ENCODE data around the gene PDK2. TPM values are rescaled to one million over a fixed set of nuclear protein-coding genes. Genes with fewer than 3 reads are reported as not detected.
A peak's percentile ranks its signal among the peaks of the same experiment; 100 is the strongest.

The PDK2 gene
- total RNA-seq, 1 donor = 37.8 TPM

DNA sequence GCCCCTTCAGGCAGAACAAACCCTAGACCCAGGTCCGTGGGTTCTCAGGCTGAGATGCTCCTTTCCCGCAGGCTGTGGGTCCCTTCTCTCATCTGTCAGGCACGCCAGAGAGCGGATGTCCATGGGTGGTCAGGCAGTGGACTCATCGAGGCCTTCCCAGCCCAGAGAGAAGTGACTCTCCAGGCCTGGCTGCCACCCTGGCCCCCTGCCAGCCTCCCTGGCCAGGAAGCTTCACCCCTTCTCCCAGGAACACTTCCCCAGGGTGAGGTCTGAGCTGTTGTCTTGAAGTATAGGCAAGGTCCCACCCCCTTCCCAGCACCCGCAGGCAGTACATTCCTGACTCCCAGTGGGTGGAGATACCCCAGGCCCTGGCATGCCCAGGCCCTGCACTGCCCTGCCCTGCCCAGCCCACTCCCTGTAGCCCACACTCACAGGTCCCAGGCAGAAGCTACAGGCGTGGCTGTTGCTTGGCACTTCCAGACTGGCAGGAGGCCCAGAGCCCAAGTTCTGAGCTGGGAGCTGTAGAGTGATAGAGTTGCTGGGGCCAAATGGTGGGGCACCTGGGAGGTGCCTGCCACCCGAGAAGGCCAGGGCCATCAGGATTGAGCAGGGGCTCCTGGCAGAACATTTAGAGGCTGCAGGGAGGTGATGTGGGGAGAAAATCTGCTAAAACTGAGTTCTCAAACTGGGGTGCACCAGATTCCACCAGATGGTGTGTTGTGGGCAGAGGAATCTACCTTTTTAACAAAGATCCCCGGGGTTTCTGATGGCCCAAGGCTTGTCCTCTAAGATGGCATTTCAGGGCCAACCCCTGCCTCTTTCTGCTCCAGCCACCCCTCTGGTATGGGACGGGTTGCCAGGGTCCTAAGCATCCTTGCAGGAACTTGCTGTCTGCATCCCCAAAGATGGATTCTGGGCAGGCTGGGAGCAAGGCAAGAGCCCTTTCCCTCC lies 32.6 kb upstream of the PDK2 start:
- no peak overlapping the region for H3K4me3 ChIP-seq (ENCODE audit: low read depth, low read length)
- DNase-seq (ENCODE audit: low read depth) = peak; percentile 57
- TF ChIP-seq, protein P1, sequence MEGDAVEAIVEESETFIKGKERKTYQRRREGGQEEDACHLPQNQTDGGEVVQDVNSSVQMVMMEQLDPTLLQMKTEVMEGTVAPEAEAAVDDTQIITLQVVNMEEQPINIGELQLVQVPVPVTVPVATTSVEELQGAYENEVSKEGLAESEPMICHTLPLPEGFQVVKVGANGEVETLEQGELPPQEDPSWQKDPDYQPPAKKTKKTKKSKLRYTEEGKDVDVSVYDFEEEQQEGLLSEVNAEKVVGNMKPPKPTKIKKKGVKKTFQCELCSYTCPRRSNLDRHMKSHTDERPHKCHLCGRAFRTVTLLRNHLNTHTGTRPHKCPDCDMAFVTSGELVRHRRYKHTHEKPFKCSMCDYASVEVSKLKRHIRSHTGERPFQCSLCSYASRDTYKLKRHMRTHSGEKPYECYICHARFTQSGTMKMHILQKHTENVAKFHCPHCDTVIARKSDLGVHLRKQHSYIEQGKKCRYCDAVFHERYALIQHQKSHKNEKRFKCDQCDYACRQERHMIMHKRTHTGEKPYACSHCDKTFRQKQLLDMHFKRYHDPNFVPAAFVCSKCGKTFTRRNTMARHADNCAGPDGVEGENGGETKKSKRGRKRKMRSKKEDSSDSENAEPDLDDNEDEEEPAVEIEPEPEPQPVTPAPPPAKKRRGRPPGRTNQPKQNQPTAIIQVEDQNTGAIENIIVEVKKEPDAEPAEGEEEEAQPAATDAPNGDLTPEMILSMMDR (IDR thresholded peaks at IDR 0.05; ENCODE audit: insufficient read depth, low read length) = no peak

DNA sequence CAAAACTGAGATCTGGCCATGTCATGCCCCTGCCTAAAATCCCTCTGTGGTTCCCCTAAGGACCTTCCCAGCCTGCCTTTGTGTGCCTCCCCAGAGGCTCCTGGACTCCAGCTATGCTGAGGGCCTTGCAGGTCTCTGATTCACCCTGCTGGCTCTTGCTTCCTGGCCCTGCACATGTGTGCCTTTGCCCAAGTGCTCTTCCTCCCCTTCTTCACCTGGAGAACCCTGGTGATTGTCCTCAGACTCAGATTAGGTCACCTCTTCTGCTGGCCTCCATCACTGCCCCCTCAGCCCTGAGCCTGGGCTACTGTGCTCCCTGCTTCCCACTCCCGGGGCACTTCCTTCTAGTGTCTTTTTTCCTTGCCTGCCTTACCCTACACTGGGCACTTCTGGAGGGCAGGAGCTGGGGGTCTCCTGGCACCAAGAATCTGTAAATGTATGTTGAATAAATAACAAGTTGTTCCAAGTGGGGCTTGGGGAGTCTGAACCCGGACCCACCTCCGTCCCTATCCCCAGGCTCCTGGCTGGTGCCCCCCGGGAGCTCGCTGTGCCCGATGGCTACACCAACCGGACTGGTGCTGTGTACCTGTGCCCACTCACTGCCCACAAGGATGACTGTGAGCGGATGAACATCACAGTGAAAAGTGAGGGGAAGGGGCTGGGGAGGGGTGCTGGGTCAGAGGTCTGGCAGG lies 31.4 kb upstream of the PDK2 start:
- TF ChIP-seq, protein P1 (IDR thresholded peaks at IDR 0.05; ENCODE audit: insufficient read depth, low read length) = no peak
- no peak overlapping the region for H3K4me3 ChIP-seq (ENCODE audit: low read depth, low read length)
- DNase-seq (ENCODE audit: low read depth) = no peak

DNA sequence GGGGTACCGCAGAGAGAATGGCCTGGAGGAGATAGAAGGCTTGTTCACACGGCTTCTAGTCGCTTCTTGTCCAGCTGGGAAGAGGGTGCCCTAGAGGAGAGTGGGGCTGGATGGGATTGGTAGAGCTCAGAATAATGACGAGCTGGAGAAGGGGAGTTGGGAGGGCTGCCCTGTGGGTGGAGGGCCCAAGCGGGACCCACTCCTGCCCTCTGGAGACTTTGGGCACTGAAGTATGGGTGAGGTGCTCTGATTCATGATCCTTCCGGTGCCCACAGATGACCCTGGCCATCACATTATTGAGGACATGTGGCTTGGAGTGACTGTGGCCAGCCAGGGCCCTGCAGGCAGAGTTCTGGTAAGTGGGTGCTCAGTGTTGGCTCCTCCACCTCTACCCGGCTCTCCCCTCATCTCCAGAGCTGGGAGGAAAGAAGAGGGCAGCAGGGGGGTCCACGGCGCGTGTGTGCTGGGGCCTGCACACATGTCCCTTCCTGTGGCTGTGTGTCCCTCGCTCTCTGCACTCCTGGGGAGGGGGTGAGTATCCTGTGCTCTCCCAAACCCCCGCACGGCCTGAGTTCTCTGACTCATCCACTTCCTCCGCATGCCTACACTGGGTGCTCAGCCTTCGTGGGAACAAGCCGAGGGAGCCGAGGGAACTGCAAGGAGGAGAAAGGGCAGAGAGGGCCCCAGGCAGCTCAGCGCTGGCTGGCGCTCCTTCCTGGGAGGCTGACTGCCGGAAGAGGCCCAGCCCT lies 30.7 kb upstream of the PDK2 start:
- no peak overlapping the region for H3K4me3 ChIP-seq (ENCODE audit: low read depth, low read length)
- peak; percentile 86 for DNase-seq (ENCODE audit: low read depth)
- TF ChIP-seq, protein P1 (IDR thresholded peaks at IDR 0.05; ENCODE audit: insufficient read depth, low read length) = no peak

DNA sequence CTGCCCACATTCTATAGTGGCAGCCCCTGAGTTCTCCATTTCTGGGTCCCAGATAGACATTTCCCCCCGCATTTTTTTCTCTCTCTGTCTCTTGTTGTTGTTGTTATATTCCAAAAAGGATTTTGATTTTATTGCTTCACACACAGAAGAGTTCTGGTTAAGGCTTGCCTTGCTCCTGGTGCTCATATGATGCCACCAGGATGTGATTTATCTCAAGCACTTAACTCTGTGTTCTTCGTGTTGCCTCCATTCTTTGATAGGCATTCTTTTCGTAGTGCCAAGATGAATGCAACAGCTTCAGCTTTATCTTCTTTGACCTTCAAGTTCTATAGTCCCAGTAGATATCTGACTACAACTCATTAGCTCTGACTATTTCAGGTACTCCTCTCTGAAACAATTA lies 30.1 kb upstream of the PDK2 start:
- H3K4me3 ChIP-seq (ENCODE audit: low read depth, low read length) = no peak overlapping the region
- TF ChIP-seq, protein P1 (IDR thresholded peaks at IDR 0.05; ENCODE audit: insufficient read depth, low read length) = no peak
- no peak for DNase-seq (ENCODE audit: low read depth)

DNA sequence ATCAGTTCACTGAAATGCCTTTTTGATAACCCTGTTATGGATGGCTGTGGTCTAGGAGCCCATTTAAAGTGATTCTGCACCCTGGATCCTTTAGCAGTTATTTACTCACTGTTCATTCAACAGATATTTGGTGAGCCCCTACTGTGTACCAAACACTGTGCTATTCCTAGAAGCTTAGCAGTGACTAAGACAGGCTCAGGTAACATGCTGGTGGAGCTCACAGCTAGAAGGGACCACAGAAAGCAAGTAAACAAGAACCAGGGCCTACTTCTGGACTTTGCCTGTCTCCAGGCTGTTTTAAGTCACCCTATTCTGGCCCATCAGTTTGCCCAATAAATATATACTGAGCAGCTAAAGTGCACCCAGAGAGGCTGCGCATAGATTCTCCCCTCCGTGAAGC lies 28.2 kb upstream of the PDK2 start:
- TF ChIP-seq, protein P1 (IDR thresholded peaks at IDR 0.05; ENCODE audit: insufficient read depth, low read length) = no peak
- H3K4me3 ChIP-seq (ENCODE audit: low read depth, low read length) = no peak overlapping the region
- DNase-seq (ENCODE audit: low read depth) = no peak

DNA sequence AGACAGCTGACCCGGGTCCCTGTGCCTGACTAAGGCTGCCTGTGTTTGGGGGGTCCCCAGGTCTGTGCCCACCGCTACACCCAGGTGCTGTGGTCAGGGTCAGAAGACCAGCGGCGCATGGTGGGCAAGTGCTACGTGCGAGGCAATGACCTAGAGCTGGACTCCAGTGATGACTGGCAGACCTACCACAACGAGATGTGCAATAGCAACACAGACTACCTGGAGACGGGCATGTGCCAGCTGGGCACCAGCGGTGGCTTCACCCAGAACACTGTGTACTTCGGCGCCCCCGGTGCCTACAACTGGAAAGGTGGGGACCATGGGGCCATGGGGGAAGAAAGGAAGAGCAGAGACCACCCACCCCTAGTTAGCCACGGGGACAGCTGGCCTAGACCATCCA lies 27.2 kb upstream of the PDK2 start:
- no peak for DNase-seq (ENCODE audit: low read depth)
- H3K4me3 ChIP-seq (ENCODE audit: low read depth, low read length) = no peak overlapping the region
- TF ChIP-seq, protein P1 (IDR thresholded peaks at IDR 0.05; ENCODE audit: insufficient read depth, low read length) = no peak

Measured in fibroblast of the aortic adventitia (primary cell).